ENCODE results near the gene CNNM4.

CNNM4 gene

DNA sequence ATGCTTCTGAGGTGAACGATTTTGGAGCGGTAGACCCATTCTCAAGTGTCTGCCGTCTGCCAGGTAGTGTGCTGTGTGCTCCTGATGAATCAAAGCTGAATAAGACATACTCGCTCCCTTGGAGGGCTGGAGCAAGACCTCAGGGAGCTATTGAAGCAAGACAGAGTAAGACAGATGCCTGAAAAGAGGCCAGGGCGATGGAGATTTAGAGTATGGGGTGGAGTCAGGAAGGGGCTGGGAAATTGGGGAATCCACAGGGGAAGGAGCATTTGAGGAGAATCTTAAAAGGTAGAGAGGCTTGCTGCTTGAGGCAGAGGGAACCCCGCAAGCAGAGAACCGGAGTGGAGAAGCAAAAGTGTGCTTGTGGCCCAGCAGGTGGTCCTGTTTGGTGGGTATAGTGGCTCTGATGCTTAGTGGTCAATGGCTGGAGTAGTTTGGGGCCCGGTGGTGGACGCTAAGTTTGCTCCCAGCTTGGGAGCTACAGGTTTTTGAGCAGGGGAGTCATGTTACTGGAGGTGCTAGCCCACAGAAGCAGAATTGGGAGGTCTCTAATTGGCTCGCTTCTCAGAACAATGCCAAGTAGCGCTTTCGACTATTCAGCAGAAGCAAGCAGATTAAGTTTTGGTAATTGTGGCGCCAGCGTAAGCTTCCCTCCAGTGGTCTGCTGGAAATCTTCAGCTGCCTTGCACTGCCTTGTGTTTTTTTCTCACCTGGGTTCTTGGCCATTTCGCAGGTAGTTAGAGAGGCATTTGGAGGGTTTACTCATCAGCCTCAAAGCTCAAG lies 2.0 kb downstream of the CNNM4 start:
- TF ChIP-seq, protein P1, sequence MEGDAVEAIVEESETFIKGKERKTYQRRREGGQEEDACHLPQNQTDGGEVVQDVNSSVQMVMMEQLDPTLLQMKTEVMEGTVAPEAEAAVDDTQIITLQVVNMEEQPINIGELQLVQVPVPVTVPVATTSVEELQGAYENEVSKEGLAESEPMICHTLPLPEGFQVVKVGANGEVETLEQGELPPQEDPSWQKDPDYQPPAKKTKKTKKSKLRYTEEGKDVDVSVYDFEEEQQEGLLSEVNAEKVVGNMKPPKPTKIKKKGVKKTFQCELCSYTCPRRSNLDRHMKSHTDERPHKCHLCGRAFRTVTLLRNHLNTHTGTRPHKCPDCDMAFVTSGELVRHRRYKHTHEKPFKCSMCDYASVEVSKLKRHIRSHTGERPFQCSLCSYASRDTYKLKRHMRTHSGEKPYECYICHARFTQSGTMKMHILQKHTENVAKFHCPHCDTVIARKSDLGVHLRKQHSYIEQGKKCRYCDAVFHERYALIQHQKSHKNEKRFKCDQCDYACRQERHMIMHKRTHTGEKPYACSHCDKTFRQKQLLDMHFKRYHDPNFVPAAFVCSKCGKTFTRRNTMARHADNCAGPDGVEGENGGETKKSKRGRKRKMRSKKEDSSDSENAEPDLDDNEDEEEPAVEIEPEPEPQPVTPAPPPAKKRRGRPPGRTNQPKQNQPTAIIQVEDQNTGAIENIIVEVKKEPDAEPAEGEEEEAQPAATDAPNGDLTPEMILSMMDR (IDR thresholded peaks at IDR 0.05; ENCODE audit: control extremely low read depth, extremely low read depth, low read depth, missing control alignments), result no peak
- ChIA-PET CTCF (interaction anchor here (0.9 to 10.0 kb wide), 27 partner anchors 10 to 754 kb away, joined by 3 to 171 read pairs (median 4); partner anchors contain the start of genes ANKRD39, CNNM3 and KANSL3), POLR2A (interaction anchor here (1.1 kb wide), 1 partner anchor 43 kb away, joined by 3 read pairs; no protein-coding TSS in a partner anchor)
- no peak for DNase-seq (ENCODE audit: extremely low spot score)

DNA sequence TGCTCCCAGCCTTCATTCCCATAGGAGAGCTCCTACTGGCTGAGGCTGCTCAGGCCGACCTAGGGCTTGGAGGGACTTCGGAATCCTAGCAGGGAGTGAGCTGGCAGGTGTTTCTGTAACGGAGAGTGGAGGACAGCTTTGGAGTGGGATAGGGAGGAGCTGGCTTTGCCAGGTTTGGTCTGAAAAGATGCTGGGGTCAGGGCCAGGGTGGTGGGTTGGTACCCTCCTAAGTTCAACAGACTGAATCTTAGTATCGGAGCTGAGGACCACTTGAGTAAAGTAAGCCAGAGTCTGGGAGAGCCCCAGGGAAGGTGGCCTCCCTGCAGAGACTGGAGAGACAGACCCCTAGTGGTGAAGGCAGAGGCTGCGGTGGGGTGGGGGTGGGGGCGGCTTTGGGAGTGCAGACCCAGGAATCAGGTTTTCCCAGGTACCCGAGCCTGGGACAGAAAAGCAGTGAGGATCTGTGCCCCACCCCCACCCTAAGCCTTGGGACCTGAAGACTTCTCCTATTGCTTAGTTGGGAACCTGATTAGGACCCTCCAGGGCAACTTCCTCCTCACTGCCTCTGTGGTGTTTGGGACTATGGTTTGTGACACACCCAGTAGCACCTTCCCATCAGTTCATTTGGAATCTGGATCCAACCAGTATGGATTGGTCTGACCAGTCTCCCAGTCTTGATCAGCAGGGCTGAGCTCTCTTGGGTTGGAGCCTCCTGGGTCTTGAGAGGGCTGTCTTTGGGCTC lies 3.0 kb downstream of the CNNM4 start:
- peak; percentile 62 for DNase-seq (ENCODE audit: extremely low spot score)
- ChIA-PET CTCF (interaction anchor here (0.6 to 10.0 kb wide), 23 partner anchors 10 to 348 kb away, joined by 3 to 171 read pairs (median 4); partner anchors contain the start of genes ANKRD39, CNNM3 and KANSL3), POLR2A (no interaction called here)
- TF ChIP-seq, protein P1 (IDR thresholded peaks at IDR 0.05; ENCODE audit: control extremely low read depth, extremely low read depth, low read depth, missing control alignments), result peak; percentile 58

DNA sequence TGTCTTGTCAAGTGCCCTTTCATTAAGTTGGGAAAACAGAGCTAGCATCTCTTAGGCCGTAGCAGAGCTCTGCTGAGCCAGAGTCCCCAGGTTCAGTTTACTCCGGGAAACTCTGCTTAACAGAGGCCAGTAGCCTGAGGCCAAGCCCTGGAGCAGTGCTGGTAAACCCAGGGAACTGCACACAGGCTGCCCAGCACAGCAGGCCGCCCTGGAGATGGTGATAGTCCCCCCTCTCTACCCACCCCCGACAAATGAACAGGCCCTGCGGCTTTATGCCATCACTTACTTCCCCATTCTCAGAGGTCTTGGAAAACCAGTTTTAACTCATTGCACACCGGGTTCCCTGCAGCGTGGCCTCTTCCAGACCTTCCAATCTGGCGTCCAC lies 3.5 kb downstream of the CNNM4 start:
- ChIA-PET POLR2A (interaction anchor here (0.7 kb wide), 1 partner anchor 590 kb away, joined by 6 read pairs; no protein-coding TSS in a partner anchor), CTCF (interaction anchor here (0.6 to 10.0 kb wide), 12 partner anchors 11 to 231 kb away, joined by 3 to 171 read pairs (median 7); partner anchors contain the start of genes ANKRD39, CNNM3 and KANSL3)
- TF ChIP-seq, protein P1 (IDR thresholded peaks at IDR 0.05; ENCODE audit: control extremely low read depth, extremely low read depth, low read depth, missing control alignments), result no peak
- DNase-seq (ENCODE audit: extremely low spot score), result no peak

DNA sequence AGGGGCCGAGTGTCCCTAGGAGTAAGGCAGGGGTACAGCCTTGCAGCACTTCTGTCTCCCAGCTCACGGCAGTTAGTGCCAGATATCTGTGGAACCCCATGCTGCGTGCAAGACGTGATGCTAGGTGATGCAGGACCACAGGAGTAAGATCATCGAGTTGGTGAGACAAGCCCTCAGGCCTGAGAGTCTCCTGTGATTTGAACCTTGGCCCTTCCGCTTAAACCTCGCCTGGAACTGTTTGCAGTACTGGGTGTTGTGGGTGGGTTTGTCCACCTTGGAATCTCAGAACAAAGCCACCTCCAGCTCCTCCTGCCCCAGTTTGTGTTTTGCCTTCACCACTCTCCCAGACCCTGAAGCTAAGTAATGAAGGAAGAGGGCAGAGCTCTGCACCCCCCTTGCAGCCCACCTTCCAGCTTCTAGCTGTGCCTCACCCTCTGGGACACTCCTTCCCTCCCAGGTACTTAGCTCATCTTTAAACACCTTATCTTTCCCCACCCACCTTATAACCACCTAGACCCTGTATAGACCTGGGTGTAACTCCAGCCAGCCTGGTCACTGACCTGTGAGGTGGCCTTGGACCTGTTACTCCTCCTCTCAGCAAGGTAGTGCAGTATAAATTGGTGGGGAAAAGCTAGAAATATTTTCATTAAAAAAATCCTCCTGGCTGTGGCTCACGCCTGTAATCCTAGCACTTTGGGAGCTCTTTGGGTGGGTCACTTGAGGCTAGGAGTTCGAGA lies 6.6 kb downstream of the CNNM4 start:
- ChIA-PET POLR2A (interaction anchor here (1.3 kb wide), 1 partner anchor 48 kb away, joined by 3 read pairs; the partner anchor contains the start of gene CNNM3), CTCF (interaction anchor here (1.0 to 4.7 kb wide), 8 partner anchors 8 to 56 kb away, joined by 3 to 31 read pairs (median 6); partner anchors contain the start of genes CNNM3 and CNNM4)
- TF ChIP-seq, protein P1 (IDR thresholded peaks at IDR 0.05; ENCODE audit: control extremely low read depth, extremely low read depth, low read depth, missing control alignments), result no peak
- no peak for DNase-seq (ENCODE audit: extremely low spot score)

DNA sequence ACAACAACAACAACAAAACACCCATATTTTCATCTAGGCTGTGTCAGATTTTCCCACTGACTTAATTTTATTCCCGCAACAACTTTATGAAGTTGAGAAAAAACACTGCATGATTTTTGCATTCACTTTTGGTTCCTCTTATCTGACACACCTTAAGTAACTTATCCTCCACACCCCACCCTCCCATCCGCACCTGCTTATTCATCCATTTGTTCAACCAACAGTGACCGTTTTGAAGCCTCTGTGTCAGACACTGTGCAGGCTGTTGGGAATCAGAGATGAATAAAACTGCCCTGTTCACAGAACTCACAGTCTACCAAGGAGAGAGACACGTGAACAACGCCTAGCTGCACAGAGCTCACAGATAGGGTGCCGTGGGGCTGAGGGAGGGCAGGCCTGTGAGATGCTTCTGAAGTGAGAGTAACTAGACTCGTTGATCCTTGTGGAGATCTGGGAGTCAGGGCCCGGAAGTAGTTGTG lies 7.4 kb downstream of the CNNM4 start:
- peak; percentile 62 for DNase-seq (ENCODE audit: extremely low spot score)
- CTCF ChIA-PET, result interaction anchor here (1.0 to 4.7 kb wide), 9 partner anchors 9 to 183 kb away, joined by 3 to 31 read pairs (median 4); partner anchors contain the start of genes CNNM3 and CNNM4
- POLR2A ChIA-PET, result no interaction called here
- TF ChIP-seq, protein P1 (IDR thresholded peaks at IDR 0.05; ENCODE audit: control extremely low read depth, extremely low read depth, low read depth, missing control alignments), result no peak

All from GM10248 (cell line).